ENCODE data around the gene SULT4A1. TPM values are rescaled to one million over a fixed set of nuclear protein-coding genes. Genes with fewer than 3 reads are reported as not detected.

SULT4A1 gene
- total and polyA plus RNA-seq, 2 donors (not counting 1 experiment from before 2014, with no cell fraction given), result not detected

DNA sequence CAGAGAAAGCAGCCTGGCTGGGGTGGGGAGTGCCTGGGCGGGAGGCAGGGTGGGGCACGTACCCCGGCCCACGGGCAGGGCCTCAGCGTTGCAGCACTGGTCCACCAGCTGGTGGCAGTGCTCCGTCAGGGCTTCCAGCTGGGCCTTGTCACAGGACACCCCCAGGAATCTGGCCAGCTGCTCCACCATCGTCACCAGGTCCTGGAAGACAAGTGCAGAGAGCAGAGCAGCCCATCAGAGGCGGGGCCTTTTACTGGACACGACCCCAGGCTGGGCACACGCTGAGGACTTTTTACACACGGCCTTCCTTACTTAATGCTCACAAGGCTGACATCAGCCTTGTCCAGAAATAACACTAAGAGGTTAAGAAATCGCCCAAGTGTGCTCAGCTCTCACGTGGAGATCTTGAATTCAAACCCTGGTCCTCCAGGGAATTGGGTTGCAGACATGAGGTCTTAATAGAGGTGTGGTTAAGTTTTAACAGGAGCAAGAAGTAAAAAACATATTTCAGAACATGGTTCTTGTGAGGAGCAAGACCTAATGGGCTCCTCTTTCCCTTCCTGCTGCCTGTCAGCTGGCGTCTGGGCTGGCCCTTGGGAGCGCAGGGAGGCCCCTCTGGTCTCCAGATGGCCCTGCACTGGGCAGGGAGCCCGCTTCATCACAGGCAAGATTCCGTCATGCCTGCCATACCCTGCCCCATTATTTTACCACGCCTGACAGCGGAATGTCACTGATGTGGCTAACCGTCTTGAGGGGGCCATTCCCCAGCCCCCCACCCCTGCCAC lies 33.1 kb downstream of the SULT4A1 start:
- Histone ChIP-seq H3K27me3 (replicated peaks in 1 of 4; ENCODE audit: control extremely low read depth in 1 of 4, control insufficient read depth in 3 of 4, insufficient read depth in 4 of 4, low read length in 3 of 4) (no peaks in the 10 kb centered on the region), H3K4me1 (ENCODE audit: control insufficient read depth in 2 of 2, insufficient read depth in 2 of 2, low read length in 2 of 2) (no peaks in the 10 kb centered on the region), H3K4me3 (ENCODE audit: control extremely low read depth in 1 of 5, extremely low read depth in 1 of 5, insufficient read depth in 1 of 5, low read depth in 2 of 5, low read length in 4 of 5) (no peak overlapping the region), H3K27ac (ENCODE audit: low read length in 2 of 2) (no peak overlapping the region), H3K4me2 (replicated peaks; ENCODE audit: low read depth, low read length, poor library complexity, severe bottlenecking) (no peak overlapping the region), H3K79me2 (ENCODE audit: control insufficient read depth, insufficient read depth, low read length) (no peaks in the 10 kb centered on the region), H3K9me3 (ENCODE audit: control extremely low read depth in 1 of 3, control insufficient read depth in 2 of 3, insufficient read depth in 1 of 3, low read length in 2 of 3) (no peaks in the 10 kb centered on the region), H3K36me3 (replicated peaks in 1 of 2; ENCODE audit: control extremely low read depth in 1 of 2, control insufficient read depth in 1 of 2, extremely low read depth in 1 of 2, insufficient read depth in 2 of 2, low read length in 1 of 2) (no peaks in the 10 kb centered on the region), H2AFZ (ENCODE audit: insufficient read depth, low read depth, low read length, poor library complexity, severe bottlenecking) (no peak overlapping the region), H4K20me1 (ENCODE audit: control insufficient read depth, insufficient read depth, low read length, poor library complexity, severe bottlenecking) (no peaks in the 10 kb centered on the region), H3K9ac (ENCODE audit: low read length) (no peak overlapping the region)
- ChIA-PET CTCF (no interaction called here), POLR2A (no interaction called here)
- peaks cover 12% of the 10 kb centered on the region for H3K27me3 Mint-ChIP-seq
- no peak for ATAC-seq (ENCODE audit: low read depth)
- 68% methylated on average over 17 of the region's 20 CpGs for WGBS (ENCODE audit: insufficient coverage)
- intact Hi-C loops (cut with micrococcal nuclease), result no loop called here
- H3K4me3 Mint-ChIP-seq, result no peak overlapping the region
- no peak for TF ChIP-seq EZH2 (IDR thresholded peaks at IDR 0.05; ENCODE audit: borderline replicate concordance, insufficient read depth, low read depth, low read length, poor library complexity, severe bottlenecking)
- TF ChIP-seq, protein P1, sequence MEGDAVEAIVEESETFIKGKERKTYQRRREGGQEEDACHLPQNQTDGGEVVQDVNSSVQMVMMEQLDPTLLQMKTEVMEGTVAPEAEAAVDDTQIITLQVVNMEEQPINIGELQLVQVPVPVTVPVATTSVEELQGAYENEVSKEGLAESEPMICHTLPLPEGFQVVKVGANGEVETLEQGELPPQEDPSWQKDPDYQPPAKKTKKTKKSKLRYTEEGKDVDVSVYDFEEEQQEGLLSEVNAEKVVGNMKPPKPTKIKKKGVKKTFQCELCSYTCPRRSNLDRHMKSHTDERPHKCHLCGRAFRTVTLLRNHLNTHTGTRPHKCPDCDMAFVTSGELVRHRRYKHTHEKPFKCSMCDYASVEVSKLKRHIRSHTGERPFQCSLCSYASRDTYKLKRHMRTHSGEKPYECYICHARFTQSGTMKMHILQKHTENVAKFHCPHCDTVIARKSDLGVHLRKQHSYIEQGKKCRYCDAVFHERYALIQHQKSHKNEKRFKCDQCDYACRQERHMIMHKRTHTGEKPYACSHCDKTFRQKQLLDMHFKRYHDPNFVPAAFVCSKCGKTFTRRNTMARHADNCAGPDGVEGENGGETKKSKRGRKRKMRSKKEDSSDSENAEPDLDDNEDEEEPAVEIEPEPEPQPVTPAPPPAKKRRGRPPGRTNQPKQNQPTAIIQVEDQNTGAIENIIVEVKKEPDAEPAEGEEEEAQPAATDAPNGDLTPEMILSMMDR (IDR thresholded peaks at IDR 0.05), result no peak
- no peaks in the 10 kb centered on the region for H3K4me1 Mint-ChIP-seq
- no peak for DNase-seq
- H3K9me3 Mint-ChIP-seq (ENCODE audit: insufficient read depth), result no peaks in the 10 kb centered on the region
- no peak overlapping the region for H3K27ac Mint-ChIP-seq

DNA sequence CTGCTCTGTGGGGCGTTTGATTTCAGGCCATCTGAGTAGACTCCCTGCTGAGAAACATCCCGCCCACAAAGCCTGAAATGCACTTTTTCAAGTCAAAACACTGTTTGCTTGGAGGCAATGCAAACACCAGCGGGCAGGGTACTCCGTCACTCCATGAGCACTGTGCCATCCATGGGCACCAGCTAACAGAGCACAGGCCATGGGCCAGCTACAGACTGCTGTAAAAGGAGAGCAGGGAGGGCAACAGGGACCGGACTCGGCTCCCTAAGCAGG lies 33.7 kb downstream of the SULT4A1 start:
- Histone ChIP-seq H3K4me1 (ENCODE audit: control insufficient read depth in 2 of 2, insufficient read depth in 2 of 2, low read length in 2 of 2) (no peaks in the 10 kb centered on the region), H3K9ac (ENCODE audit: low read length) (no peak overlapping the region), H3K27ac (ENCODE audit: low read length in 2 of 2) (no peak overlapping the region), H3K36me3 (replicated peaks in 1 of 2; ENCODE audit: control extremely low read depth in 1 of 2, control insufficient read depth in 1 of 2, extremely low read depth in 1 of 2, insufficient read depth in 2 of 2, low read length in 1 of 2) (no peaks in the 10 kb centered on the region), H3K4me2 (replicated peaks; ENCODE audit: low read depth, low read length, poor library complexity, severe bottlenecking) (no peak overlapping the region), H3K79me2 (ENCODE audit: control insufficient read depth, insufficient read depth, low read length) (no peaks in the 10 kb centered on the region), H4K20me1 (ENCODE audit: control insufficient read depth, insufficient read depth, low read length, poor library complexity, severe bottlenecking) (no peaks in the 10 kb centered on the region), H3K4me3 (ENCODE audit: control extremely low read depth in 1 of 5, extremely low read depth in 1 of 5, insufficient read depth in 1 of 5, low read depth in 2 of 5, low read length in 4 of 5) (no peak overlapping the region), H3K9me3 (ENCODE audit: control extremely low read depth in 1 of 3, control insufficient read depth in 2 of 3, insufficient read depth in 1 of 3, low read length in 2 of 3) (no peaks in the 10 kb centered on the region), H3K27me3 (replicated peaks in 1 of 4; ENCODE audit: control extremely low read depth in 1 of 4, control insufficient read depth in 3 of 4, insufficient read depth in 4 of 4, low read length in 3 of 4) (no peaks in the 10 kb centered on the region), H2AFZ (ENCODE audit: insufficient read depth, low read depth, low read length, poor library complexity, severe bottlenecking) (no peak overlapping the region)
- no peak for TF ChIP-seq EZH2 (IDR thresholded peaks at IDR 0.05; ENCODE audit: borderline replicate concordance, insufficient read depth, low read depth, low read length, poor library complexity, severe bottlenecking)
- TF ChIP-seq, protein P1 (IDR thresholded peaks at IDR 0.05), result no peak
- 85% methylated on average over 6 of the region's 6 CpGs for WGBS (ENCODE audit: insufficient coverage)
- DNase-seq (no peak), ATAC-seq (ENCODE audit: low read depth) (no peak)
- no peaks in the 10 kb centered on the region for H3K4me1 Mint-ChIP-seq
- ChIA-PET CTCF (no interaction called here), POLR2A (no interaction called here)
- intact Hi-C loops (cut with micrococcal nuclease), result no loop called here
- H3K4me3 Mint-ChIP-seq, result no peak overlapping the region
- no peaks in the 10 kb centered on the region for H3K9me3 Mint-ChIP-seq (ENCODE audit: insufficient read depth)
- no peak overlapping the region for H3K27ac Mint-ChIP-seq
- H3K27me3 Mint-ChIP-seq, result peaks cover 12% of the 10 kb centered on the region

Data from B cell (primary cell).